Measurements from ENCODE around the gene AMBRA1.

Gene AMBRA1

DNA sequence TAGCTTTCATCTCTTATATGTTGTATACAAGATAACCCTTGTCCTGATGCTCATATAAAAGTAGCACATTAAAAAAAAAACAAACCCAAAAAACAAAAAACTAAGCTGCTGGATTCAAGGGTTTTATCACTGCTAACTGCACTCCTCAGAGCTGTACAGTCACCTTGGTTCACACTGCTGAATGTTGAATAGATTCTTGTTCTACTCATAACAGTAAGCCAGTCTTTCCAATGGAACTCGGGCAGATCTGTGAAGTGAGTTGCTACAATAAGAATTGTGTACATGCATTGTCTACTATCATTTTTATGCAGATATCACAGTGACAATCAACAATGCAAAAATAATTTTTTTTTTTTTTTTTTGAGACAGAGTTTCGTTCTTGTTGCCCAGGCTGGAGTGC lies 18.5 kb upstream of the AMBRA1 start:
- no peak overlapping the region for H2AK5ac ChIP-seq (ENCODE audit: low read length, severe bottlenecking)
- no peak overlapping the region for H4K8ac ChIP-seq (ENCODE audit: low read length)
- H3K18ac ChIP-seq (ENCODE audit: low read depth in 1 of 2, low read length in 2 of 2) = no peak overlapping the region
- no peak overlapping the region for H2AFZ ChIP-seq (ENCODE audit: low read depth, low read length)
- no peak overlapping the region for H3K4me2 ChIP-seq (ENCODE audit: low read length, poor library complexity, severe bottlenecking)
- H2BK15ac ChIP-seq (ENCODE audit: low read depth, poor library complexity, severe bottlenecking) = no peak overlapping the region
- peaks cover 7% of the 10 kb centered on the region for H3K4me1 ChIP-seq (ENCODE audit: control insufficient read depth, insufficient read depth, low read depth, low read length)
- no peaks in the 10 kb centered on the region for H3K27me3 ChIP-seq (ENCODE audit: control insufficient read depth in 1 of 2, insufficient read depth in 1 of 2, low read length in 2 of 2)
- no peak overlapping the region for H4K91ac ChIP-seq (ENCODE audit: low read length)
- no peak overlapping the region for H3K23ac ChIP-seq (ENCODE audit: low read length in 2 of 2)
- H3K36me3 ChIP-seq (ENCODE audit: control insufficient read depth in 1 of 2, insufficient read depth in 2 of 2, low read depth in 1 of 2, low read length in 2 of 2) = peaks cover 0 to 4% of the 10 kb centered on the region in 2 experiments
- H3K14ac ChIP-seq (ENCODE audit: low read length in 2 of 2) = no peak overlapping the region
- H2BK5ac ChIP-seq (ENCODE audit: low read depth, low read length, poor library complexity, severe bottlenecking) = no peak overlapping the region
- H3K79me1 ChIP-seq (replicated peaks; ENCODE audit: low read length, poor library complexity, severe bottlenecking) = peaks cover 15% of the 10 kb centered on the region
- H3K9me3 ChIP-seq (ENCODE audit: control insufficient read depth, low read length) = no peaks in the 10 kb centered on the region
- WGBS = 100% methylated on average over 1 of the region's 2 CpGs
- no peak for DNase-seq
- H3K9ac ChIP-seq (ENCODE audit: low read length) = no peak overlapping the region
- no peak overlapping the region for H3K4me3 ChIP-seq (ENCODE audit: insufficient read depth in 1 of 2, low read depth in 1 of 2, low read length in 2 of 2)
- H2BK120ac ChIP-seq (ENCODE audit: low read depth, low read length) = no peak overlapping the region
- H3K27ac ChIP-seq (ENCODE audit: low read length, poor library complexity, severe bottlenecking) = no peak overlapping the region
- no peak overlapping the region for H2BK12ac ChIP-seq (ENCODE audit: low read length in 2 of 2)
- no peak overlapping the region for H3K4ac ChIP-seq (ENCODE audit: low read depth in 1 of 2, low read length in 2 of 2)

DNA sequence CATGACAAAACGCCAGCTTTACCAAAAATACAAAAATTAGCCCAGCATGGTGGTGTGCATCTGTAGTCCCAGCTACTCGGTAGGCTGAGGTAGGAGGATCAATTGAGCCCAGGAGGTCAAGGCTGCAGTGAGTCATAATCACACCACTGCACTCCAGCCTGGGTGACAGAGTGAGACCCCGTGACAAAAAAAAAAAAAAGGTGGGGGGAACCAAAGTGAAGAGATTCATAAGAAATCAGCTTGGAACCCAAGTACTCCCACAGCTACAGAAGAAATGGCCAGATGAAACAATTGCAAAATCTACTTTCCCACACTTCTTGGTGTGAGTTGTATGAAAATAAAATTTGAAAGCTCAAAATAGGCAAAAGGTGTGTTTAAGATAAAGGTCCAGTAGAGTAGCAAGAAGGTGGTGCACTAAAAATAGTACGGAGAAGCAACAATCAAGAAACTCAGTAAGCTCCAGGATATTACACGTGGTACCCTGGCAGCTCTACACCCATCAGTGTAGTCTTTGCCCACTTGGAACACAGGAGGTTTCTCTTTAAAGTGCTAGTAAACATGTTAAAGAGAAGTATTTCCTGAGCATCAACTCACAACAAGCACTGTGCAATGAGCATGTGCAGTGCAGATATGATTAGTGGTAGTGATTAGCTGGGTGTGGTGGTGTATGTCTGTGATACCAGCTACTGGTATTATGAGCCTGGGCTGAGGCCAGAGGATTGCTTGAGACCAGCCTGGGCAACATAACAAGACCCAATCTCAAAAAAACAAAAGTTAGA lies 17.9 kb upstream of the AMBRA1 start:
- H3K27me3 ChIP-seq (ENCODE audit: control insufficient read depth in 1 of 2, insufficient read depth in 1 of 2, low read length in 2 of 2) = no peaks in the 10 kb centered on the region
- H3K4ac ChIP-seq (ENCODE audit: low read depth in 1 of 2, low read length in 2 of 2) = no peak overlapping the region
- 78% methylated on average over 4 of the region's 5 CpGs for WGBS

DNA sequence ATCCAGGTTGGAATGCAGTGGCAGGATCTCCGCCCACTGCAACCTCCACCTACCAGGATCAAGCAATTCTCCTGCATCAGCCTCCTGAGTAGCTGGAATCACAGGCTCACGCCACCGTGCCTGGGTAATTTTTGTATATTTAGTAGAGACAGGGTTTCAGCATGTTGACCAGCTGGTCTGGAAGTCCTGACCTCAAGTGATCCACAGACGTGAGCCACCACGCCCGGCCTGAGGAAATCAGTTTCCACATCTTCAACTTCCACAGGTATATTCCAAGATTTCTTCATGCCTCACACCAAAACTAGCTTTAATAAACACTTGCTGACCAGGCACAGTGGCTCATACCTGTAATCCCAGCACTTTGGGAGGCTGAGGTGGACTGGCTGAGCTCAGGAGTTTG lies 15.6 kb upstream of the AMBRA1 start:
- Histone ChIP-seq H3K18ac (ENCODE audit: low read depth in 1 of 2, low read length in 2 of 2) (no peak overlapping the region), H2AK5ac (ENCODE audit: low read length, severe bottlenecking) (no peak overlapping the region), H3K4me2 (ENCODE audit: low read length, poor library complexity, severe bottlenecking) (no peak overlapping the region), H3K79me1 (replicated peaks; ENCODE audit: low read length, poor library complexity, severe bottlenecking) (peaks cover 16% of the 10 kb centered on the region), H3K4ac (ENCODE audit: low read depth in 1 of 2, low read length in 2 of 2) (no peak overlapping the region), H3K9me3 (ENCODE audit: control insufficient read depth, low read length) (no peaks in the 10 kb centered on the region), H2BK15ac (ENCODE audit: low read depth, poor library complexity, severe bottlenecking) (no peak overlapping the region), H2AFZ (ENCODE audit: low read depth, low read length) (no peak overlapping the region), H3K14ac (ENCODE audit: low read length in 2 of 2) (no peak overlapping the region), H3K27me3 (ENCODE audit: control insufficient read depth in 1 of 2, insufficient read depth in 1 of 2, low read length in 2 of 2) (no peaks in the 10 kb centered on the region), H4K91ac (ENCODE audit: low read length) (no peak overlapping the region), H3K9ac (ENCODE audit: low read length) (no peak overlapping the region), H3K27ac (ENCODE audit: low read length, poor library complexity, severe bottlenecking) (no peak overlapping the region), H3K4me3 (ENCODE audit: insufficient read depth in 1 of 2, low read depth in 1 of 2, low read length in 2 of 2) (no peak overlapping the region), H4K8ac (ENCODE audit: low read length) (no peak overlapping the region), H3K23ac (ENCODE audit: low read length in 2 of 2) (no peak overlapping the region), H2BK5ac (ENCODE audit: low read depth, low read length, poor library complexity, severe bottlenecking) (no peak overlapping the region), H3K4me1 (ENCODE audit: control insufficient read depth, insufficient read depth, low read depth, low read length) (no peaks in the 10 kb centered on the region), H2BK120ac (ENCODE audit: low read depth, low read length) (no peak overlapping the region), H2BK12ac (ENCODE audit: low read length in 2 of 2) (no peak overlapping the region), H3K36me3 (ENCODE audit: control insufficient read depth in 1 of 2, insufficient read depth in 2 of 2, low read depth in 1 of 2, low read length in 2 of 2) (no peaks in the 10 kb centered on the region)
- 97% methylated on average over 4 of the region's 6 CpGs for WGBS
- no peak for DNase-seq

More for the DNA sequence above, 17.9 kb upstream of the AMBRA1 start:
- Histone ChIP-seq H3K27ac (ENCODE audit: low read length, poor library complexity, severe bottlenecking) (no peak overlapping the region), H2AK5ac (ENCODE audit: low read length, severe bottlenecking) (no peak overlapping the region), H3K23ac (ENCODE audit: low read length in 2 of 2) (no peak overlapping the region), H2BK12ac (ENCODE audit: low read length in 2 of 2) (no peak overlapping the region), H4K91ac (ENCODE audit: low read length) (no peak overlapping the region), H3K18ac (ENCODE audit: low read depth in 1 of 2, low read length in 2 of 2) (peak overlapping the region in 1 of 2 experiments; percentile 8), H2BK5ac (ENCODE audit: low read depth, low read length, poor library complexity, severe bottlenecking) (no peak overlapping the region), H2AFZ (ENCODE audit: low read depth, low read length) (no peak overlapping the region), H3K4me1 (ENCODE audit: control insufficient read depth, insufficient read depth, low read depth, low read length) (peaks cover 7% of the 10 kb centered on the region), H3K14ac (ENCODE audit: low read length in 2 of 2) (no peak overlapping the region), H3K4me3 (ENCODE audit: insufficient read depth in 1 of 2, low read depth in 1 of 2, low read length in 2 of 2) (no peak overlapping the region), H3K4me2 (ENCODE audit: low read length, poor library complexity, severe bottlenecking) (no peak overlapping the region), H3K79me1 (replicated peaks; ENCODE audit: low read length, poor library complexity, severe bottlenecking) (peaks cover 18% of the 10 kb centered on the region), H3K9ac (ENCODE audit: low read length) (no peak overlapping the region), H2BK15ac (ENCODE audit: low read depth, poor library complexity, severe bottlenecking) (no peak overlapping the region), H2BK120ac (ENCODE audit: low read depth, low read length) (no peak overlapping the region), H3K9me3 (ENCODE audit: control insufficient read depth, low read length) (no peaks in the 10 kb centered on the region), H4K8ac (ENCODE audit: low read length) (no peak overlapping the region), H3K36me3 (ENCODE audit: control insufficient read depth in 1 of 2, insufficient read depth in 2 of 2, low read depth in 1 of 2, low read length in 2 of 2) (peaks cover 0 to 4% of the 10 kb centered on the region in 2 experiments)
- DNase-seq = no peak

DNA sequence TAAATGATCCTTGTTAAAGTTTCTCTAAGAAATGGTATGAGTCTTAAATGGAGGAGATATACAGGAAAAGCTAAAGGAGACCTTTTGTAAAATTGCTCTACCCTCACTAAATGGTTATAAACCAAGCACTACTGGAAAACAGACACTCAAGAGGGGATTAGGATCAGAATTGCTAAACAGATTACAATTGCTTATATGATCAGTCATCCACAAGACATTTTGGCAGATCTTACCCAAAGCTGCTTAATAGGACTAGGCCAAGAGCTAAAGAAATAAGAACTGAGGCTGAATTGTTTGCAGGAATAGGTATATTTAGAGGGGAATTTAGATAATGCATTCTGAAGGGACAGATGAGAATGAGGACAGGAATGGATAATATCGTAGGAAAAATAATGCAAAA lies 13.7 kb upstream of the AMBRA1 start:
- no peak for DNase-seq
- Histone ChIP-seq H3K4ac (ENCODE audit: low read depth in 1 of 2, low read length in 2 of 2) (no peak overlapping the region), H4K91ac (ENCODE audit: low read length) (no peak overlapping the region), H2BK12ac (ENCODE audit: low read length in 2 of 2) (no peak overlapping the region), H3K9me3 (ENCODE audit: control insufficient read depth, low read length) (no peaks in the 10 kb centered on the region), H3K14ac (ENCODE audit: low read length in 2 of 2) (no peak overlapping the region), H3K18ac (ENCODE audit: low read depth in 1 of 2, low read length in 2 of 2) (no peak overlapping the region), H2BK120ac (ENCODE audit: low read depth, low read length) (no peak overlapping the region), H3K4me2 (ENCODE audit: low read length, poor library complexity, severe bottlenecking) (no peak overlapping the region), H3K27ac (ENCODE audit: low read length, poor library complexity, severe bottlenecking) (no peak overlapping the region), H3K36me3 (ENCODE audit: control insufficient read depth in 1 of 2, insufficient read depth in 2 of 2, low read depth in 1 of 2, low read length in 2 of 2) (peaks cover 0 to 9% of the 10 kb centered on the region in 2 experiments), H3K27me3 (ENCODE audit: control insufficient read depth in 1 of 2, insufficient read depth in 1 of 2, low read length in 2 of 2) (no peaks in the 10 kb centered on the region), H3K79me1 (replicated peaks; ENCODE audit: low read length, poor library complexity, severe bottlenecking) (peaks cover 16% of the 10 kb centered on the region), H4K8ac (ENCODE audit: low read length) (no peak overlapping the region), H2BK15ac (ENCODE audit: low read depth, poor library complexity, severe bottlenecking) (no peak overlapping the region), H2BK5ac (ENCODE audit: low read depth, low read length, poor library complexity, severe bottlenecking) (no peak overlapping the region), H2AFZ (ENCODE audit: low read depth, low read length) (no peak overlapping the region), H2AK5ac (ENCODE audit: low read length, severe bottlenecking) (no peak overlapping the region), H3K4me3 (ENCODE audit: insufficient read depth in 1 of 2, low read depth in 1 of 2, low read length in 2 of 2) (no peak overlapping the region), H3K4me1 (ENCODE audit: control insufficient read depth, insufficient read depth, low read depth, low read length) (no peaks in the 10 kb centered on the region), H3K9ac (ENCODE audit: low read length) (no peak overlapping the region), H3K23ac (ENCODE audit: low read length in 2 of 2) (no peak overlapping the region)
- 93% methylated on average over 1 of the region's 1 CpG for WGBS
